ENCODE data around the gene TRMT2B. TPM values are rescaled to one million over a fixed set of nuclear protein-coding genes. Genes with fewer than 3 reads are reported as not detected.

The TRMT2B gene, protein sequence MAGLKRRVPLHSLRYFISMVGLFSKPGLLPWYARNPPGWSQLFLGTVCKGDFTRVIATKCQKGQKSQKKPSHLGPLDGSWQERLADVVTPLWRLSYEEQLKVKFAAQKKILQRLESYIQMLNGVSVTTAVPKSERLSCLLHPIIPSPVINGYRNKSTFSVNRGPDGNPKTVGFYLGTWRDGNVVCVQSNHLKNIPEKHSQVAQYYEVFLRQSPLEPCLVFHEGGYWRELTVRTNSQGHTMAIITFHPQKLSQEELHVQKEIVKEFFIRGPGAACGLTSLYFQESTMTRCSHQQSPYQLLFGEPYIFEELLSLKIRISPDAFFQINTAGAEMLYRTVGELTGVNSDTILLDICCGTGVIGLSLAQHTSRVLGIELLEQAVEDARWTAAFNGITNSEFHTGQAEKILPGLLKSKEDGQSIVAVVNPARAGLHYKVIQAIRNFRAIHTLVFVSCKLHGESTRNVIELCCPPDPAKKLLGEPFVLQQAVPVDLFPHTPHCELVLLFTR
- 13.6 and 18.3 TPM in 2 replicates for total RNA-seq (ENCODE audit: low replicate concordance)

DNA sequence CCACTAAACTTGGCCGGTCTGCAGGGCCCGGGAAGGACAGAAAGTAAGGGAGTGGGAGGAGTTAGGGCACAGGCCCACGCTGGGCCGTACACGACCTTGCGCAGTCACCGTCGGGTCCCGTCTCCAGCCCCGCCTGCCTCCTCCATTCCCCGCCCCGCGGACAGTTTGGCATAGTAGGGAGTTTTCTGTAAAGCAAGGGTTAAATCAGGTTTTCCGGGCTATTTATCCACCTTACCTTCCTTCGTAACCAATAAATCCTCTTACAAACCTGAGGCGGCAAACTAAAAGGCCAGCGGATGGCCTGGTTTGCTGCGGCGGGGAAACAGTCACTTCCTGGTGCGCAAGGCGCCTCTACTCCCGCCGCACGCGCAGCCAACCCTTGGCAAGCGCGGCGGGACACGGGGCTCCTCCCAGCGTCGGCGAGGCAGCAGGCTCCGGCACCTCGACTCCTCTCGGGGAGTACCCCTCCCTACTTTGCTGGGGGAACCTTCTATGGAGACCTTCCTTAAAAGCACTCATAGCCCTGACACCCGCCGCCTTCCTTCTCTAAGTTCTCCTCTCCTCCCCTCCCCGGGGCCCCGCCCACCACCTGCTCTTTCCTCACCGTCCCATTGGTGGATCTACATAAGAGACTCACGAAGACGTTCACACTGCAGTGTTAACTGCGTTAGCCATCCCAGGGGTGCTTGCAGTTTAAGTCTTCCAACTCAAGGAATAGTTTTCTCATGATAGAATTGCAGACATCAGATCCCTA, at the start of gene TRMT2B:
Gene TRMT2B, minus strand, starts transcription at position 563 of the 754 bp plus-strand sequence. CDS start 9,822 bp downstream, outside the sequence.
- DNase-seq (ENCODE audit: low read depth), result peak; percentile 76
- peak within 1 kb of the TSS; percentile 71 for H3K4me3 ChIP-seq (ENCODE audit: low read depth, low read length)
- TF ChIP-seq, protein P1, sequence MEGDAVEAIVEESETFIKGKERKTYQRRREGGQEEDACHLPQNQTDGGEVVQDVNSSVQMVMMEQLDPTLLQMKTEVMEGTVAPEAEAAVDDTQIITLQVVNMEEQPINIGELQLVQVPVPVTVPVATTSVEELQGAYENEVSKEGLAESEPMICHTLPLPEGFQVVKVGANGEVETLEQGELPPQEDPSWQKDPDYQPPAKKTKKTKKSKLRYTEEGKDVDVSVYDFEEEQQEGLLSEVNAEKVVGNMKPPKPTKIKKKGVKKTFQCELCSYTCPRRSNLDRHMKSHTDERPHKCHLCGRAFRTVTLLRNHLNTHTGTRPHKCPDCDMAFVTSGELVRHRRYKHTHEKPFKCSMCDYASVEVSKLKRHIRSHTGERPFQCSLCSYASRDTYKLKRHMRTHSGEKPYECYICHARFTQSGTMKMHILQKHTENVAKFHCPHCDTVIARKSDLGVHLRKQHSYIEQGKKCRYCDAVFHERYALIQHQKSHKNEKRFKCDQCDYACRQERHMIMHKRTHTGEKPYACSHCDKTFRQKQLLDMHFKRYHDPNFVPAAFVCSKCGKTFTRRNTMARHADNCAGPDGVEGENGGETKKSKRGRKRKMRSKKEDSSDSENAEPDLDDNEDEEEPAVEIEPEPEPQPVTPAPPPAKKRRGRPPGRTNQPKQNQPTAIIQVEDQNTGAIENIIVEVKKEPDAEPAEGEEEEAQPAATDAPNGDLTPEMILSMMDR (IDR thresholded peaks at IDR 0.05; ENCODE audit: insufficient read depth, low read length), result no peak

DNA sequence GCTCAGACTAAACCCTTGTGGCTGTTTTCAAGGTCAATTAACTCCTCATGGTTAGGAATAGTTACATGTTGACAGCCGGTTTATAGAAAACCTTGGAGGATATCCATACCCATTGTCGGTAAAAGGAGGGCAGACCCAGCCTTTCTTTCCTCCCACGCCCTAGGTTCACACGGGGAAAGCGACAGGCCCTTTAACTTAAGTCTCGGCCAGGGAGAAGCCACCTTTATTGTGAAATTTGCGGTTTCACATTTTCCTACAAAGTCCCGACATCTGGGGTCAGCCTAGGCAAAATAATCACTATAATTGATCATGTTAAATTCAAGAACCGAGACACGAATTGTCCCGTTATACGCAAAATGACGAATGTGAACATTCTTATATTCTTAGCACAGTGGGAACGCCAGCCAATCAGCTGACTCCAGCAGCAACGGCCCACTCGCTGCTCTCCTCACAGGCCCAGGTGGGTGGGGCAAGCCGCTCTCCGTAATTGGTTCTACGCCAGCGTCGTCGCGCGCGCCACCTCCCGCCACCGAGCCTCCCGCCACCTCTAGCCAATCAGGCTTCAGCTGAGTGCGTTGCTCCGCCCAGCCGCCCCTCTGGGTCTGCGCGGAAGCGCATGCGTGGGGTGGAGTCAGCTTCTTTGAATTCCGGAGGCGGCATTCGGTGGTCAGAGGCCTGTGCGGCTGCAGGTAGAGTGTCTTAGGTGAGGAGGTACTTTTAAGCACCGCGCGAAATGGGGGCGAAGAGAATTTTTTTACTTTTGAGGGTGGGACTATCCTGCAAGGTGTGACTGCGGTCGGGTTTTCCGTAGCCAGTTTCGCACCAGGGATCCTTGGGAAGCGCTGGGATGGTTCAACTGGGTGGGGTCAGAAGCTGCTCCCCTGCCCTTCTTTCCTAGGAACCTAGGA, 45.9 kb upstream of the TRMT2B start, which contains the start of gene CENPI:
Gene CENPI, plus strand, starts transcription at position 659 of the 908 bp plus-strand sequence. CDS start 2,867 bp downstream, outside the sequence.
- TF ChIP-seq, protein P1 (IDR thresholded peaks at IDR 0.05; ENCODE audit: insufficient read depth, low read length), result no peak
- DNase-seq (ENCODE audit: low read depth), result peak; percentile 88

DNA sequence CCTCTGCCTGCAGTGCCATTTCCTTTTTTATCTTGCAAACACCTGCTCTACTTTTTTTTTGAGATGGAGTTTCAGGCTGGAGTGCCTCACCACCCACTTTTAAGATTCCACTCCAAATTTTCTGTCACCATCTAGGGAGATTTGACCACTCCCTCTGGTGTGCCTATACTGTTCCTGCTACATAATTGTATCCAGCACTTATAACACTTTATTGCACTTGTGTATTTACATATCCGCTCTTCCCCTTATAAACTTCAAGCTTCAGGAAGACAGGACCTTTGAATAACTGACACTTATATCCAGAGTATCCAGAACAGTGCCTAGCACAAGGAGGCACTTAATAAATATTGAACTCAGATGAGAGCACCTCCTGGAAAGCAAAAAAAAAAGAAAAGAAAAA, 39.9 kb upstream of the TRMT2B start:
- TF ChIP-seq, protein P1 (IDR thresholded peaks at IDR 0.05; ENCODE audit: insufficient read depth, low read length), result no peak
- DNase-seq (ENCODE audit: low read depth), result no peak
- H3K4me3 ChIP-seq (ENCODE audit: low read depth, low read length), result no peak overlapping the region

More for the DNA sequence above, 45.9 kb upstream of the TRMT2B start, which contains the start of gene CENPI:
- H3K4me3 ChIP-seq (ENCODE audit: low read depth, low read length), result peak within 1 kb of the TSS; percentile 69

DNA sequence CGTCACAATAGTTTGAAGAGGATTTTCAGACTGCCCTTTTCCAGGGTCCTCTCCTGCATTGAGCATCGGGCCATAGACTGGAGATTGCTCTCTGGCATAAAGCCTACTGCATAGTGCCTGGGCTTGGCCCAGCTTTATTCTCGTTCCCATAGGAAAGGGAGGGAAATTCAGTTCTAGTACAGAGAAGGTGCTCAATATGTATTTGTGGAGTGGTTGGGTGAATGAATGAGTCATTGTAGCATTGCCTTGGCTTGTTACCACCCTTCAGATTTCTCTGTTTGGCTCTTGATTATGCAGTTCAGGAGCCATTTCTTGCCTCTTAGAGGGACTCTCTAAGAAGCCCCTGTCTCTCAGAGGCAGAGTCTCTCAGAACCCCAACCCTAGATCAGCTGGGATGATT, 29.3 kb upstream of the TRMT2B start:
- no peak overlapping the region for H3K4me3 ChIP-seq (ENCODE audit: low read depth, low read length)
- TF ChIP-seq, protein P1 (IDR thresholded peaks at IDR 0.05; ENCODE audit: insufficient read depth, low read length), result no peak
- DNase-seq (ENCODE audit: low read depth), result peak; percentile 11

DNA sequence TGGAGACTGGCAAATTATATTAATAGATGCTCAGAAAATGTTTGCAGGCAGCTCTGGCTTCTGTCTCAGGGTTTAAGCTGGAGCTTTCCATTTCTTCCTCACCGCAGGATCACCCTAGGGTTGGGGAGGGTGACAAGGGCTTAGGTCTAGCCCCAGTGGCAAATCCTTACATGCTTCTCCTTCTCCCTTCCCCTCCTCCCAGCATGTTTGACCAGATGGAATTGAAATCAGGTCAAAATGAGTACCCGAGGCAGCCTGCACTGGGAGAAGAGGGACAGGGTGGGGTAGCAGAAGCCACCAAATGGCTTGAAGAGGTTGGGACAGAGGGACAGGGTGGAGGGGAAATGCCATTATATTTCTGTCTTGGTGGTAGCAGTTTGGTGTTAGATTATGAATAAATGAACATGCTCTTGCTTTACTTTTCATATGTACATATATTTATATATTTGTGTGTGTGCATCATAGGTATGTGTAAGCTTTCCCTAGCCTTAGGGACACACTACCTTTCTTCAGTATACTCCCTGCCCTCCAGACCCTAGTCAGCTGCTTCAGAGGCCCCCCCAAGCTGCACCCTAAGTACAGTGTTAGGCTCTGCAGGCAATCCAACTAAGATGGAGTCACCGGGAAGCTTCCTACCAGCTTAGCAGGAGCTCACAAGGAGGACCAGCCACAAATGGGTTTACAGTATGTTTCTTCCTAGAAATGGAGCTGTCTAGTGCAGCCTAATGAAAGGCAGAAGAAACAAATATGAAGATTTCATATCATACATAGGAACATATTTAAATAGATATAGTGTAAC, 28.6 kb upstream of the TRMT2B start:
- TF ChIP-seq, protein P1 (IDR thresholded peaks at IDR 0.05; ENCODE audit: insufficient read depth, low read length), result no peak
- peak overlapping the region; percentile 67 for H3K4me3 ChIP-seq (ENCODE audit: low read depth, low read length)

More for the DNA sequence above, 28.6 kb upstream of the TRMT2B start:
- DNase-seq (ENCODE audit: low read depth), result no peak
